Activated T-helper 1 cell treated with anti-CD3 and anti-CD28 coated beads, Interleukin-2, amount 50 U/mL, for 16 hours (primary cell): ENCODE data around the gene AGBL4.
"Not testable (repeated sequence)": the region's sequence is repeated elsewhere in the genome, so short reads cannot be mapped to it uniquely, and the experiment has no call there.

ENCODE experiments used
- DNase-seq, 2 donors: peaks; one replicate each; pipeline ENCODE4 v3.0.0-alpha.2; 2020; ENCODE audit warnings: low read depth in 1 of 2, low spot score in 1 of 2

AGBL4 gene

DNA sequence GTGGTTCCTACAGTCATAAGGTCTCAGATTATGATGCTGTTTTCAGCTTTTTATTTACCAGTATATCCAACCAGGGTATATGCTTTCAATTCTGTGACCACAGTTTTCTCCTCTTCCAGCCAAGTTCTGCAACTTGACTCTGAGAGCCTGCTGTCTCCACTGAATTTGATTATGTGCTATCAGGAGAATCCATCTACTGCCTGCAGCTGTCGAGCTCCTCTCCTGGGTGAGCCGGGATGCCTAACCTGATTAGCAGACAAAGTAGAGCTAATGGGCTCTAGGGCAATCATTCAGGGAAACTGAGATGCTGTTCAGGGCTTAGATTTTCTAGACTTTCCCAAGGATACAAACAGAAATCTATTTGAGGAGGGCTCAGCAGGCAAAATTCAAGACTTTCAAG, 975.6 kb downstream of the AGBL4 start:
- DNase-seq, result no peak

DNA sequence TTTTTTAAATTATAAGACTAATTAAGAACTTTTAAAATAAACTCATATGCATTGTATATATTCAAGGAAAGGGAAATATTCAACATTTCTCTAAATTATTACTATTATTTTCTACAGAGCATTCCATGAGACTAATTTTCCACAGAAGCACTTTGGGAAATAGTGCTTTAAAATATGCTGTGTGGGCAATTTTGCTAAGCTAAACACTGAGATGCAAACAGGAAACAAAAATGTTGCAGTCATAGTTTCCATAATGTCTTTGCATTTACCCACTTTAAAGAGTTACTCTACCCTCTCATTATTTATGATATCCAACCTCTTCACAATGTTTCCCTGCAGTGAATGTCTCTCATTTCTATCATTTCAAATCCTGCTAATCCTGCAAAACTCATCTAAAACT, 977.4 kb downstream of the AGBL4 start:
- DNase-seq, result no peak

DNA sequence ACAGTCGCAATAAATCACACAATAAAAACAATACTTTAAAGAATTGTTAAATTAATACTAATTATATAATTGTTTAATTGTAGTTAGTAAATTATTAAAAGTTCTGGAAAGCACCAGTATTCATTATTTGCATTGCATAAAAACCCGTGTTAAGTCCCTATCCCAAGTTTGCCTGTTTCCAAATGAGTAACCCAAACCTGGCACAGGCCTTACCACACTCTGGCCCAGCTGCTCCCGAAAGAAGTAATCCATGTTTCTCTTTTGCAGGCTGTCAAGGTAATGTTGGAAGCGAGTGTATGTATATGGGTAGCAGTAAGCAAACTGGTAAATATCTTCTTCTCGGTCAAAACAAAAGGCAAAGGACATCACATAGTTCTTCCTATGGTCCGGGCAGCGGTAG, 978.4 kb downstream of the AGBL4 start:
- DNase-seq, result no peak

DNA sequence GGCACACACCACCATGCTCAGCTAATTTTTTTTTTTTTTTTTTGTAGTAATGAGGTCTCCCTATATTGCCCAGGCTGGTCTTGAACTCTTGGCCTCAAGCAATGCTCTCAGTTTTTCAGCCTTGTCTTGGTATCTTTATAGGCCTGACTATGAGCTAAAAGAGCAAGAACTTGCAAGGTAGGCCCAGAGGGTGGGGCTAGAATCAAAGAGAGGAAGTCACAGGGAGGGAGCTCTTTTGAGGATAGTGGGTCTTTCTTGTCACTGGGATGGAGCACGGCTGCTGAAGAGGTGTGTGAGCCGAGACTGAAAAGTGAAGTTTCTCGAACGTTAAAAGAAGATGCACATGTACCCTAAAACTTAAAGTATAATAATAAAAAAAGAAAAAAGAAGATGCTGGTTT, 987.1 kb downstream of the AGBL4 start:
- DNase-seq, result no peak

DNA sequence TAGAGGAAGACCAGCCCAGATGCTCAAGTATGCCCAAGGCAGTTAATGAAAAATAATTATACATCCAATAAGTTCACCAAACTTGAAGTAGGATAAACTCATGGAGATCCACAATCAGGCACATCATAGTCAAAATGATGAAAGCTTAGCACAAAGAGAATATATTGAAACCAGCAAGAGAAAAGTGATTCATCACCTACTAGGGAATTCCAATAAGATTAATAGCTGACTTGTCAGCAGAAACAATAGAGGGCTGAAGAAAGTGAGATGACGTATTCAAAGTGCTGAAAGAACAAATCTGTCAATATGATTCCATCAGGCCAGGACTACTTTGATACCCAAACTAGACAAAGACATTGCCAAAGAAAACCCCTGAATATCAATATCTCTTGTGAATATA, 995.4 kb downstream of the AGBL4 start:
- no peak for DNase-seq

DNA sequence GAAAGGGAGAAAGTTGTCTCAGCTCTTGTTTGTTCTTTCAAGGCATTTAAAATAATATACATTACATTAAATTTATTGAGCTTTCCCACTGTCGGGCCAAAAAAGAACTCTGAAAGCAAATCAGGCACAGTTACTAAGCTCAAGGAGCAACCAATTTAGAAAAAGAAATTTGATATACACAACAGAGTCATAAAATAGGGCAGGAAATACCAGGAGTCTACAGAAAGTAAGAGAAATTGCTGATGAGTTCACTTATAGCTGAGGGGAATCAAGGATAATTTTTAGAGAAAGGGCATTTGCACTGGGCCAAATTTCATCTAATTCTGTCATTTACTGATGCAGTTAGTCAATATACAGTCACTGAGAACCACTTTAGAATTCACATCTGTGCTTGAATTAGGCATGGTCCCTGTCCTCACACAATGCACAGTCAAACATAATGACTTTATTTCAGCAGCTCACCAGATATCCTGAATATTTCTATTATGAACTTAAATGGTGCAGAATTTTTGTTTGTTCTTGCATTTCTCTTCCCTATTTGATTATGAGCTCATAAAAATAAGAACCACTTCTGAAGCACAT, 997.4 kb downstream of the AGBL4 start:
- DNase-seq, result no peak

DNA sequence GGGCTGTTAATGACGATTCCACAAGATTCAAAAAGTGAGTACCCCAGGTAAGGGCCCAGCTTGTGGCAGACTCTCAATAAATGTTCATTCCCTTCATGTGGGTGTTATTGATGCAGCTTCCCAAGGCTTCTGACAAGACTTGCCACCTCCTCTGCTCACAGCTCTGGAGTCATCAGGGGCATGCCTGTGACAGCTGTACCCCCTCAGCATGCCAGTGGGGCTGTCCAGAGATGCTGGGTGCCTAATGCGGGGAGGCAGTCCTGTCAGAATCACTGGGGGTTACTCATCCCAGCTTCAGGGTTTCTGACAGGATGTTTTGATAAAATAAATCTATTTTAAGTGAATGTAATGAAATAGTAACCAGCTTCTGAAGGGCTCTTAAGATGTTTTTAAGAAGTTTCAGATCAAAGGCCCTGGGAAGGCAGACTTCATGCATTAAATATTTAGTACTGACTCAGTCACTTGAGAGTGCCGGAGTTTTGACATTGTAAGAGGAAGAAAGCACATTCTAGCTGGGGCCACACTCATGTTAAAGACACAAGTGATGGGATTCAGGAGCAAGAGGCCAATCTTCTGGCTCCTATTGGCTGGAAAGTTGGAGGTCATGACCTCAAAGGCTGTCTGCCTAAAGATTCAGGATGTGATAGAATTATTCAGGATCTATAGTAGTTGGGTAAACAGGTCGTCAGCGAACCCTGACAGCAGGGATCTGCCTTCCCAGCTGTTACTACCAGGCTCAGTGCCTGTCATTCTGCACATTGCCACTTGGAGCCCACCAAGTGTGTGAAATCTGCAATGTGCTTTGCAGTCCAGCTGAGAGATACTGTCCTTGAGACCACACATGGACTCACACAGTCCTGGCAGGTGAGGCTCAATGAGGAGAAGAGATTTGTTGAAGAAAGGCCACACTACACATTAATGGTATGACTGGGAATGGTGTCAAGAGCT, 1007.5 kb downstream of the AGBL4 start:
- DNase-seq, result no peak

DNA sequence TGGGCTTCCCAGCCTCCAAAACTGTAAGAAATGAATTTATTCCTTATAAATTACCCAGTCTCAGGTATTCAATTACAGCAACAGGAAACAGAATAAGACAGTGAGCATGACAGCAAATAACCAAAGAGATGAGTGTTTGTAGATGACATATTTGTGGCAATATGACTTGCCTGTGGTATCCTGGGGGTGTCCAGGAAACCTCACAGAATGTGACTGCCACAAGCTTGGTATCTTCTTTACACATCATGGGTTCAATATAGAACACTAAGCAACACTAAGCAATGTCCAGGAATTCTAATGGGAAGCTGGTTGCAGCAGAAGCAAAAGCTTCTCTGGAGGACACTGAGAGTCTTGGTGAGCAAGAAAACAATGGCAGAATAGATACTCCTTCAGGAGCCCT, 1010.7 kb downstream of the AGBL4 start:
- DNase-seq, result no peak

DNA sequence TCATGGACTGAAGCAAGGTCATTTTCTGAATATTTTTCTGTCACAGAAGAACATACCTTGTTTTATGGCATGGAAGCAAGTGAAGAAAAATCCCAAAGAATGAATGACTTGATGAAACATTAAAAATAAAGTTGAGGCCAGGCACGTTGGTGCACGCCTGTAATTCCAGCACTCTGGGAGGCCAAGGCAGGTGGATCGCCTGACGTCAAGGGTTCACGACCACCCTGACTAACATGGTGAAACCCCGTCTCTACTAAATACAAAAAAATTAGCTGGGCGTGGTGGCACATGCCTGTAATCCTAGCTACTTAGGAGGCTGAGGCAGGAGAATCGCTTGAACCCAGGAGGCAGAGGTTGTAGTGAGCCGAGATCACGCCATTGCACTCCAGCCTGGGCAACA, 1020.8 kb downstream of the AGBL4 start:
- not testable (repeated sequence) for DNase-seq

DNA sequence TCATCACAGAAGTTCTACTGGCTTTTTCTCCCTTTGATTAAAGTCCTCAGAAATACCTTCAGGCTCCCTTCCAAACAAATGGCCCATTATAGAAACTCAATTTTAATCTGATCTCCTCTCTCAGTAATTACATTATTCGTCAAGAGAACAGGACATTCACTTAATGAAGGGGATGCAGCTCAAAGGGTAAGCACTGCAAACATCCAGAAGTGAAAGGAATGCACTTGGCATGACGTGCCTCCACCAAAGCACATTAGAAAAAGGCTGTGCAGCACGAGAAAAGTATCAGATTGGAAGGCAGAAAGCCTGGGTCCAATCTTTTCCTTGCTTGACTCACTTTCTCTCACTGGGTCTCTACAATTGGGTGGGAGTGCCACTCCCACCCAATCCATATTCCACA, 1024.4 kb downstream of the AGBL4 start:
- no peak for DNase-seq

DNA sequence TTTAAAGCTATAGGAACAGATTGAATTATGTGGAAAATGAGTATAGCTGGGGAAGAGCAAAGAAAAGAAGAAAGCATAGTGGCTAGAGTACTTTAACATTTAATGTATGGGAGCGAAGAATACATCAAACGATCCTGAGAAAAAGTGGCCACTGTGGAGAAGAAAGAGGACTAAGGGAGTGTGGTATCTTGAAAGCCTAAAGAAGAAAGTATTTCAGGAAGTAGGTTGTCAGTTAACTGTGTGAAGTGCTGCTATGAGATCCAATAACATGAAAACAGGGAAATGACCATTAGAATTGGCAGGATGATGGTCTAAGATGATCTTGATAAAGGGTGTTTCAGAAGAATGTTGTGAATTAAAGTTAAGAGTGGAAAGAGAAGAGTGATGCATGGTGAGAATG, 1027.4 kb downstream of the AGBL4 start:
- DNase-seq, result no peak

DNA sequence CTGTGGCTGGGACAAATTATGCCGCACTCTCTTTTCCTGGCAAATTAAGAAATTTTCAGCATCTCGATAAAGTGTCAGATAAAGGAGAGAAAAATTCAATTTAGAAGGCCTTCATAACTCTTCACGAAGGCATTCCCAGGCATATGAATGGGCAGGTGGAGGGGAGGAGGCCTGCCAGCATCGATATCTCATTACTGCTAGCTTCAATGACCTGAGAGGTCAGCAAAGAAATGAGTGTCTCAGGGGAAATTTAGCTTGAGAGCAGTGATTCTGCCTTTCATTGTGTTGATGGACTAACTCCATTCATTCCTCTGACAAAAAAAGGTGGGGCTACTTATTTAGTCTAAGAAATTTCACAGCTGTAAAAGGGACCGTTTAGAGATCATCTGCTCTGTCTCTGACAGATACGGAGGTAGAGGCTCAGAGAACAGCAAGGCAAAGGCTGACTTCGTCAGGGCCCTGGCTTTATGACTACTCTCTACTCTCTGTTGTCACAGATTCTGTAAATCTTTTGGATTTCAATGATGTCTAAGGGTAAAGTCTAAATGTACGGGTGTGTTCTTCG, 1035.0 kb downstream of the AGBL4 start:
- DNase-seq, result no peak

DNA sequence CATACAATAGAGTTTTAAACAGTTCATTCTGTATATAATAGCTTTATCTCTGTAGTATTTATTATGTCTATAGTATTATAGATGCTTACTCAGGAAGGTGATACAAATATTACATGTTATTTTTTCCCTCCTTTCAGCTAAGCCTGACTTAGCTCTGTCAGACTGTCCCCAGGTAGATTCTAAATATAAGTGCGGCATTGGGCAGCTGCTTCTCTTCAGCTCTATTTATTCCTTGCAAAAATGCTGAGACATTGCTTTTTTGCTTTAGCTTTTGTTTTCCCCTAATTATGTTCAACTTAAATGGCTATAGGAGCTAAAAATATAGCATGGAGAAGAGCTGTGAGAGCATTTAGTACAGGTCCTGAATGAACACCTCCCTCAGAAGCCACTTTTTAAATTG, 1043.8 kb downstream of the AGBL4 start:
- no peak for DNase-seq

DNA sequence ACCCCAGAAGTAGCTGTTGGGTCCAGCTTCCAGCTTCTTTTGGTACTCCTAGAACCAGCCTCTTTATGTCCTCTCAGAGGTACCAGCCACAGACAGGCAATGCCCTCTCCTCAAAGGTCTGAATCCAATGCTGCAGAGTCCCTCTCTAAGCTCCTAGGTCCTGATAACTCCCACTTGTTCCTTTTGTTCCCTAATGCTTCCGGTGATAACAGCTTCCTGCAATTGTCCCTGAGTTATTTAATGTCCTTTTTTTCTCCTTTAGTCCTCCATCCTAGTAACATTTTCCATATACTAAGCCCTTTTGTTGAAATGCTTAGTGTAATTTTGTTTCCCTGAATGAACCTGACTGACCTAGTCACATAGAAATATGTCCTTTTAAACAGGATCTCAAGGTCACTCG, 1045.3 kb downstream of the AGBL4 start:
- no peak for DNase-seq

DNA sequence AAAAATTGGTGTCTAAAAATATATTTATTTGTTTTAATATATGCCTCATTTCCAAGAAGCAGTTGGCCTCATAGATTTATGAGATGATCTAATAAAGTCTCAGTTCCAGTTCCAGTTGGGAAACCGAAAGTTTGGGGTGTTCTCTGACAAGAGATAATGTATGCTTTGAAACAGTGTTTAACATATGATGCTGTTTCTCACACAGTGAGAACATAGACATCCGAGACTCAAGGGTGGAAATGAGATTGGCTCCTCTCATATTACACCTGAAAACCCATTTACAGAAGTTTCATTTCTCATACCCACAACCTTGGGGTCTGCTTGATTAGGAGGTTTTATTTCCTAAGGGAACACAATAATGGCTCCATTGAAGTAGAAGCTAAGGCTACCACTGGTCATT, 1046.5 kb downstream of the AGBL4 start:
- no peak for DNase-seq

DNA sequence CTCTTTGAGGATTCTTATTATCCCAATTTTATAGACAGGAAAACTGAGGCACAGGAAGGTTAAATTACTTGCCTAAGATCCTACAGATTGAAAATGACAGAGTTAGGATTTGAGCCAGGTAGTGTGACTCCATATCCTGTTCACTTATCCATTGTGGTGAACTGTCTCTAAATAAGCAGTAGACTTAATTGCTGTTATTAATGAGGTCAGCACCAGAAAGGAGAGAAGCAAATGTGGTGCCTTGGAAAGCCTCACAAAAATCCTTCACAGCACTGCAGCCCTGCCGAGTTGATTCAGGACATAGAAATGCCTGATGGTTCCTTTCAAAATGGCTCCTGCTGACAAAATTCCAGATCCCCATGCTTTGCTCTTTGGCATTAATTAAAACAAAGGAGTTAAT, 1053.8 kb downstream of the AGBL4 start:
- no peak for DNase-seq

DNA sequence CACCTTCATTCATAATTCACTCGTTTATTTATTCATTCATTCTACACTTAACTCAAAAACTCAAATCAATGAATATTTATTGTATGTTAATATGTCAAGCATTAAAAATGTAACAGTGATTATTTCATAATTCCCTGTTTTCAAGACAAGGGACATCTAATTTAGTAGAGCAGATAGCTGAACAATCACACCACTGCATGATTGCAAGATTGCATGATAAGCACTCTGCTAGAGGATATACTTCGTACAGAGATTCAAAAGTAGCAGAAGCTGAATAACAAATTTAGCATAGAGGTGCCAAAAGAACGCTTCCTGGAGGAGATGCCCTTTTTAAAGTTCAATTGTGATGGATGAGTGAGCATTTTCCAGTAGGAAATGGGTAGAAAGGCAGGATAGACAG, 1056.4 kb downstream of the AGBL4 start:
- DNase-seq, result no peak

DNA sequence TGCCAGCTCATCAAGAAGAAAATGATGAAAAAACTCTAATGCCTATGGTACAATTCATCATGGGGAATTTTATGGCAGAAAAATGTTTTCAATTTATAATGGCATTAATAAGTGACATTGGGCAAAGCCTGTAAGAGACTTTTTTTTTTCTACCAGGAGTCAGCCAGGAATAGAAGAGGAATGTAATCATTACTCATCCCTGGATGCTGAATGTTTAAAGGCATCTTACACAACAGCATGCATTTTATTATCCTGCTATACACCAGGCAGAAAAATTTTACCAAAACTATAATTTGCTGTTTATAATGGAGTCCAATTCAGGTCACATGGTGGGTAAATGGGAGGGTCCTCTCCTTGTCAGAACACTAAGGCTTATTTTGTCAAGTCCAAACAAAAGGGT, 1057.2 kb downstream of the AGBL4 start:
- no peak for DNase-seq

DNA sequence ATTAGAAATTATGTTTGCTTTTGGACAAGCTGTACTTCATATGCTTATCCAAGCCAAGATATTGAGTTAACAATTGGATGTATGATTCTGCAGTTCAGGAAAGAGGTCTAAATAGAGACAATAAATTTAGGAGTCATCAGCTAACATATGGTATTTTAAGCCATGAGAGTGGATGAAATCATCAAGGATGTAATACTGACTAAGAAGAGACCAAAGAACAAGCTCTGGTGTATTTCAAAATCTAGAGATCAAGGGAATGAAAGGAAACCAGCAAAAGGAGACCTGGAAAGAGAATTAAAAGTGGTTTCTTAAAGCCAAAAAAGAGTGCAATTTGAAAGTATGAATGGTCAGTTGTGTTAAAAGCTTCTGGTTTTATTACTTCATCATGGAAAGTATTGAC, 1063.4 kb downstream of the AGBL4 start:
- DNase-seq, result no peak

DNA sequence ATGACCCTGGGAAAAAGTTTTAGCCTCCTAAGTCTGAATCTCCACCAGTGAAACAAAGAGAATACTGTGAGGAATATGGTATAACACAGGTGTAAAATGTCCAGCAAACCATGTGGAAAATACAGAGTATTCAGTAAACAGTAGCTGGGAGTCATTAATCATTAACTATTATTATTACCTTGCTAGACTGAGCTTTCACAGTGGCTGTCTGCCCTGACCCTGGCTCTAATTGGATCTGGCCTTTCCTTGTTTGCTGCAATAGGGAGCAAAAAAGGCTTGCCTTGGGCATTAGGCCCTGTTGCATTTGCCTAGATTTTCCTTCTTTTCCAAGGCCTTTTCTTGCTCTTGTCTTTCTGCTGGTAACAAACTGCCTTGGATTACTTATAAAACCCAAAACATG, 1068.0 kb downstream of the AGBL4 start:
- no peak for DNase-seq

DNA sequence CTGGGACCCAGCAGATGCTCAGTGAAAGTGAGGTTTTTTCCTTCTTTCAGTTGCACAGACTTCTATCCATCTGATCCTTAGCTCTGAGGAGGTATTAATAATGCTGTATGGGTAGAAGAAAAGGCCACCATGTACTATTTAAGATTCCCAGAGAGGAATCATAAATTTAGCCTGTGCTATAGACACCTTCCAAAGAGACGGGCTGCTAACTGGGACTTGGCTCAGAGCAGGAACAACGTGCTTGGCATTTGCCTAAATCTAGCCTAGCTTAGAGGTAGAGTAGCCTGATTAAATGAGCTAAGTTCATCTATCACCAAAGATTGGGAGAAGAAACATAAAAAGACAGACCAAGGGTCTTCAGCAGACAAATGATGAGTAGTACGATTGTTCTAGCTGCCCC, 1070.1 kb downstream of the AGBL4 start:
- DNase-seq, result no peak

DNA sequence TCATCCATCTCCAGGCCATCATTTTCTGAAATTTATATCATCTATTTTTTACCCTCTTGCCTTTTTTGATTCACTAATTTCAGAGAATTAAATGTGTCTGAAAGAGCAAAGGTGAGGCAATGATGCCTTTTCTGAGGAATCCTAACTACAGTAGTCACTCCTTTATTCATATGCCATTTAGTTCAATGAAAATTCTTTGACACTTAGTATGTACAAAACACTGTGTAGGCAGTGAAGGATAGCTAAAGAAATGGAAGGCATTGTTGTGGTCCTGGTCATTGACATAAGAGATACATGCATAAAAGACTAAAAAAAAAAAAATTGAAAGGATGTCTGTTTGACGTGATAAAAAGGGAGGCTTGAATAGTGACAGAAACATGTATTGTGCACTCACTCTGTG, 1075.2 kb downstream of the AGBL4 start:
- no peak for DNase-seq
